ENCODE measurements around the gene MYOF.

- TF ChIP-seq EZH2phosphoT487 (IDR thresholded peaks at IDR 0.05; ENCODE audit: insufficient read depth, low read depth) = no peak
- no peak for TF ChIP-seq EZH2 (IDR thresholded peaks at IDR 0.05; ENCODE audit: insufficient read depth, poor library complexity, severe bottlenecking)
Measured at GRCh38 chr10:93445097-93445960, 36.8 kb downstream of the MYOF start.
